ENCODE measurements around the gene SGIP1.
"Not testable (repeated sequence)": the region's sequence is repeated elsewhere in the genome, so short reads cannot be mapped to it uniquely, and the experiment has no call there.

Gene SGIP1

GRCh38 chr1:66768965-66769364, 235.0 kb downstream of the SGIP1 start:
- no peak for DNase-seq (ENCODE audit: low read depth in 2 of 2)

- DNase-seq (ENCODE audit: low read depth in 2 of 2): no peak
Measured at GRCh38 chr1:66769512-66770229, 235.7 kb downstream of the SGIP1 start.

- no peak for DNase-seq (ENCODE audit: low read depth in 2 of 2)
Measured at GRCh38 chr1:66770240-66770639, 236.3 kb downstream of the SGIP1 start.

GRCh38 chr1:66770694-66771093, 236.7 kb downstream of the SGIP1 start:
- no peak for DNase-seq (ENCODE audit: low read depth in 2 of 2)

- DNase-seq (ENCODE audit: low read depth in 2 of 2): no peak
Measured at GRCh38 chr1:66773227-66773626, 239.3 kb downstream of the SGIP1 start.

GRCh38 chr1:66774438-66774837, 240.5 kb downstream of the SGIP1 start:
- no peak for DNase-seq (ENCODE audit: low read depth in 2 of 2)

GRCh38 chr1:66775646-66776045, 241.7 kb downstream of the SGIP1 start:
- no peak for DNase-seq (ENCODE audit: low read depth in 2 of 2)

GRCh38 chr1:66777831-66778230, 243.9 kb downstream of the SGIP1 start:
- DNase-seq (ENCODE audit: low read depth in 2 of 2): no peak

- no peak for DNase-seq (ENCODE audit: low read depth in 2 of 2)
Measured at GRCh38 chr1:66778266-66778665, 244.3 kb downstream of the SGIP1 start.

GRCh38 chr1:66778969-66779368, 245.0 kb downstream of the SGIP1 start:
- no peak for DNase-seq (ENCODE audit: low read depth in 2 of 2)

- DNase-seq (ENCODE audit: low read depth in 2 of 2): no peak
Measured at GRCh38 chr1:66779475-66780078, 245.6 kb downstream of the SGIP1 start.

GRCh38 chr1:66785800-66786199, 251.8 kb downstream of the SGIP1 start:
- not testable (repeated sequence) for DNase-seq (ENCODE audit: low read depth in 2 of 2)

GRCh38 chr1:66787641-66788040, 253.7 kb downstream of the SGIP1 start:
- DNase-seq (ENCODE audit: low read depth in 2 of 2): no peak

- DNase-seq (ENCODE audit: low read depth in 2 of 2): peak; percentile 8 to 44
Measured at GRCh38 chr1:66788231-66788939, 254.4 kb downstream of the SGIP1 start.

GRCh38 chr1:66791621-66792610, 258.0 kb downstream of the SGIP1 start:
- no peak for DNase-seq (ENCODE audit: low read depth in 2 of 2)

- not testable (repeated sequence) for DNase-seq (ENCODE audit: low read depth in 2 of 2)
Measured at GRCh38 chr1:66795839-66796238, 261.9 kb downstream of the SGIP1 start.
